GM19324 (cell line): ENCODE results near the gene NDUFA3.

Source experiments
- ATAC-seq: cut with Tn5 transposase; IDR thresholded peaks from one replicate; pipeline ENCODE4 v1.9.1; 2021; ENCODE audit warnings: mild to moderate bottlenecking, moderate library complexity; ENCODE audit not compliant: unreplicated experiment, low FRiP score

NDUFA3 gene

DNA sequence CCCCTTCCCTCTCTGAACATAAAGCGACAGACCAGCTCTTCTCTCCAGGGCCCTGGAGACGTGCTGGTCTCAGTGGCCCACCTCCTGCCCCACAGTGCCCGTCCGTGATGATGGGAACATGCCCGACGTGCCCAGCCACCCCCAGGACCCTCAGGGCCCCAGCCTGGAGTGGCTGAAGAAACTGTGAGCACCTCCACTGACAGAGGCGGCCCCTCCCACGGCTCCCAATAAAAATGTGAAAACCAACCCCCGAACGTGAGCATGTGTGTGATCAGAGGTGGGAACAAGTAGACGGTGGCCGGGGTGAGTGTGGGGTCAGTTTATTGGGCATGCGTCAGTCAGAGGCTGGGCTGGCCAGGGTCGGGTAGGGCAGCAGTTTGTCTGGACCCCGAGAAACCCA lies 4.1 kb downstream of the NDUFA3 start:
- no peak for ATAC-seq

DNA sequence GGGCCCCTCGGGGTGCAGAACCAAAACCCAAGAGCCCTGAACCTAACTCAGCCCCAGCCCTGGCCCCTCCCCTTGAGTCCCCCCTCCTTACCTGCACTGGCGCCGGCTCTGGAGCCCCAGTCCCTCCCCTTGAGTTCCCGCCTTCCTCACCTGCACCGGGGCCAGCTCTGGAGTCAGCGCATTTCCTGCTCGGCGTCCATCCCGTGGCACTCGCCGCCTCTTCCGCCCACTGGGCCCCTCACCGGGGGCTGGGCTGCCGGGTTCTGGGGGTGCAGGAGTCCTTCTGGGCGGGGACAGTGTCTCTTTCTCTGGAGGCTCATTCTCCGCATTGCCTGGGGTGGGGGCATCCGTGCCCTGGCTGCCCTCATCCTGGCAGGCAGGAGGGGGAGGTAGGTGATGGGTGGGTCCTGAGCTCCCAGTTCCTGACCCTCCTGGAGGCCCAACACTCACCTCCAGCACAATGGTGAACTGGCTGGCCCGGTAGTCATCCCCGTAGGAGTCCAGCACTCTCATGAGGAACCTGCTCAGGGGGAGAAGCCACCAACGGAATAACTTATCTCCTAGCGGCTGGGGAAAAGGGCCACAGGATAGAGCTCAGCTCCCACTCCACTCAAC lies 5.3 kb downstream of the NDUFA3 start:
- ATAC-seq = no peak

DNA sequence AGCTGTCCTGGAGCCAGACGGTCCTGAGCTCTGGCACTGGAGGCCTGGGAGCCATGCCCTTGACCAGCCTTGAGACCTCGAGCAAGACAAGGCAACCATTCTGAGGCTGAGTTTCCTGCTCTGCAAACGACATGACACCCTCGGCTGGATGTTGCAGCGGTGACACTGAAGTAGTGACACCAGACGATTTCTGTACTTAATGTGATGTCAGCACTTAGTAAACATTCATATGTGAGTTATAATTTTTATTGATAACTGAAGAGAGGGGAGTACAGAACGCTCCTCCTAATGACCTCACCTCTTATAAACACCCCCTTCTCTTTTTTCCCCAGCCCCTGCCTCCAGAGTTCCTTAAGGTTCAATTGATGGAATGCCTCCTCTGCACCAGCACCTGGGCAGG lies 5.8 kb downstream of the NDUFA3 start:
- no peak for ATAC-seq

DNA sequence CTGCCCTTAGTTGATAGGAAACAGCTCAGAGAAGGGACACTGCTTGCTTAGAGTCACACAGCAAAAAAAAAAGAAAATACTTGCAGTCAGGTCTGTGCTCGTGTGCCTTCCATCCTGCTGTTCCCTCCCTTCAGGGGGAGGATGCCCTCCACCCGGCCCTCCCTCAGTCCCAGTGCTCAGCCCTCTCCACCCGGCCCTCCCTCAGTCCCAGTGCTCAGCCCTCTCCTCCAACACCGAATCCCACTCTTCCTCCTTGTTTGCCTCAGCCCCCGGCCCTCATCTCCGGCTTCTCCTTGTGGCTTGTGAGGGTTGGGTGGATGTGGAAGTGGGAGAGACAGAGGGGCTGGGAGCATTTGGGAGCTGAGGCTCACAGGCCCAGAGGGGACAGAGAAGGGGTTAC lies 7.0 kb downstream of the NDUFA3 start:
- ATAC-seq = no peak

DNA sequence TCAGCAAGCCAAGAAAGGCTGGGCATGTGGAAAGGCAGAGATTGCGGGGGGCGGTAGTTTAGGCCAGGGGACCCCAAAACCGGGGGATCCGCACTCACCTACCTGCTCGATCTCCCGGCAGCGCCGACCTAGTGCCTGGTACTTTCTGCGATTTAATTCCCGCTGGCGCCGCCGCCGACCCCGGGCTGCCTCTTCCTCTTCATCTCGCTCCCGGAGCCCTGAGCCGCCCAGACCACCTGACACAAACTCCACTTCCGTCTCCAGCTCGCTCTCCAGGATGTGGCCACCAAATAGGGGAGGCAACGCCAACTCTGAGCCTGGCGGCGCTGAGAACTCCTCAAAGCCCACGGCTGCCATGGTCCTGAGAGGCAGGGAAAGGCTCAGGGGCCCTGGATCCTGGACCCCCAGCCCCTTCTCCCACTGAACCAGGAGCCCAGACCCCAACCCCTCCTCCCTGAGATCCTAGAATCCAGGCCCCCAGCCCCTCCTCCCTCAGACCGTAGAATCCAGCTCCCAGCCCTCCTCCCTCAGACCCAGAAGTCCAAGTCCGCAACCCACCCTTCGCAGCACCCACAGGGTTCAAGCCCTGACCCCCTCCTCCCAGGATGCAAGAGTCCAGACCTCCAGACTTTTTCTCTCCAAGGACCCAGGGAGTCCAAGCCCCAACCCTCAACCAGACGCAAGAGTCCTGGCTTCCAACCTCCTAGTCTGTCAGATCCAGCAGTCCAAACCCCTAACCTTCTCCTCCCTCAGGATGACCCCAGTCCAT lies 11.9 kb downstream of the NDUFA3 start:
- no peak for ATAC-seq

DNA sequence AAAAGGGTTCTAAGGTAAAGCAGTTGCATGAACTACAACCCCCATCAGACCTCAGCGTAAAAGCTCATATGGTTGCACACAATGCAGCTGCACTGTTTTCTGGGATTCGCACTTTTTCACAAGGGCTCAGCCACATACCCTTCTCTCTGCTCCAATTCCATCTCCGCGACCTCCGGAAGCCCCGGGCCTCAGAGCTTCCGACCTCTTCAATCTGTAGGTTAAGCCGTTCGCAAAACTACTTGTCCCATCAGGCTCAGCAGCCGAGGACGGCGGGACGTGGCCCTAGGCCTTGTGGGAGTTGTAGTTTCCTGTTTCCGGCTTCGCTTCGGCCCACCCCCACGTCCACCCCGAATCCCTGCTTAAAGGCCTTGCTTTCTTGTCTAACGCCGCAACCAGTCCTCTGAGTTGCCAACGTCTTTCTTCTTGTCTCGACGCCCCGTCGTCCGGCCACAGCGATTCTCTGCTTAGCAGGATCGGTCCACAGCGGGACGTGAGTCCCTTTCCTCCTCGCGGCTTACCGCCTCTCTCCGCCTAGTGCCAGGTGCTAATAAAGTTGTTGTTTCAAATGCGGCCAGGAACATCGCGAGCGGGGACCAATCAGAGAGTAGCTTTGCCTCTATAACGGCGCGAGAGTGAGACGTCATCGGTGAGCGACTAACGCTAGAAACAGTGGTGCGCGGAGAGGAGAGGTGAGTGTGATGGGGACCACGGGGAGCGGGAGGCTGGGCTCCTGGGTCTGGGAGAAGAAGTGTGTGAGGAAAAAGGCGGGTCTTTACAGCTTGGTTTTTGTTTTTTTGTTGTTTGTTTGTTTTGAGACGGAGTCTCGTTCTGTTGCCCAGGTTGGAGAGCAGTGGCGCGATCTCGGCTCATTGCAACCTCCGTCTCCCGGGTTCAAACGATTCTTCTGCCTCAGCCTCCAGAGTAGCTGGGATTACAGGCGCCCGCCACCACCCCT lies 12.7 kb downstream of the NDUFA3 start, which contains the start of the genes PRPF31 and TFPT:
Gene PRPF31 (plus strand): TSS at position 646 of the 955 bp plus-strand sequence. CDS start 2,525 bp downstream, outside the sequence.
Gene TFPT (minus strand): TSS at position 549 of the 955 bp plus-strand sequence. CDS start 388 bp downstream, at position 161.
- peak; percentile 81 for ATAC-seq

DNA sequence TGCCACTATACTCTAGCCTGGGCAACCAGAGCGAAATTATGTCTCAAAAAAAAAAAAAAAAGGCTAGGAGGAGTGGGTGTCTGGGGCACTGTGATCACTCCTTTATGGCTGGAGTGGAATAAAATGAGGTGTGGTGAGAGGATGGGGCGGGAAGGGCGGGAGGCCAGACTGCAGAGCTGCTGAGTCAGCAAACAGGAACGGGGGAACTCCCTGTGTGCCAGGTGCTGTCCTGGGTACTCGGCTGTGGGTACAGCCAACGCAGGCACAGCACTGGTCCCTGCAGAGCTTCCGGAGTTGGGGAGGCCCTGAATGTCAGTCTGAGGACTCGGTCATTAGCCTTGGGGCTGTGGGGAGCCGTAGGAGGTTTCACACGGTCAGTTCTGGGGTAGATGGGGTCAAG lies 18.6 kb downstream of the NDUFA3 start:
- ATAC-seq = no peak

DNA sequence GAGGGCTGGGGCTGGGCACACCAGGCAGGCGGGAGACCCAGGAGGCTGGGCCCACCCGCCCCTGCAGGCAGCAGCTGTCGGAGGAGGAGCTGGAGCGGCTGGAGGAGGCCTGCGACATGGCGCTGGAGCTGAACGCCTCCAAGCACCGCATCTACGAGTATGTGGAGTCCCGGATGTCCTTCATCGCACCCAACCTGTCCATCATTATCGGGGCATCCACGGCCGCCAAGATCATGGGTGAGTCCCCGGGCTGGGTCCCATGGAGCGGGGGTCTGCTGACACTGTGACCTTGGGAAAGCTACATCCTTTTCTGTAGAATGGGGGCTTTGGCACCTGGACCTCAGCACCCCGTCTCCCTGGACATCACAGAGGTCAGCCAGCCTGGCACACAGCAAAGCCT lies 21.0 kb downstream of the NDUFA3 start:
- ATAC-seq = no peak

DNA sequence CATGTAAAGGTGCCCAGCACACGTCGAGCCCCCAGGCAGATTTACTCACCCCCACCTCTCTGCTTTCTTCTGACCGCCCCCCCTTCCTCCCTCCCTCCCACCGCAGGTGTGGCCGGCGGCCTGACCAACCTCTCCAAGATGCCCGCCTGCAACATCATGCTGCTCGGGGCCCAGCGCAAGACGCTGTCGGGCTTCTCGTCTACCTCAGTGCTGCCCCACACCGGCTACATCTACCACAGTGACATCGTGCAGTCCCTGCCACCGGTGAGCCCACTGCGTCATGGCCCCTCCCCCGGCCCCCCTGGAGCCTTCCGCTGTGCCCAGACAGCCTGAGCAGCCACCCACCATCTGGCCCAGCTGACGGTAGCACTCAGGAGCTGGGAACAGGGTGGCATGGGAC lies 21.7 kb downstream of the NDUFA3 start:
- ATAC-seq = no peak

DNA sequence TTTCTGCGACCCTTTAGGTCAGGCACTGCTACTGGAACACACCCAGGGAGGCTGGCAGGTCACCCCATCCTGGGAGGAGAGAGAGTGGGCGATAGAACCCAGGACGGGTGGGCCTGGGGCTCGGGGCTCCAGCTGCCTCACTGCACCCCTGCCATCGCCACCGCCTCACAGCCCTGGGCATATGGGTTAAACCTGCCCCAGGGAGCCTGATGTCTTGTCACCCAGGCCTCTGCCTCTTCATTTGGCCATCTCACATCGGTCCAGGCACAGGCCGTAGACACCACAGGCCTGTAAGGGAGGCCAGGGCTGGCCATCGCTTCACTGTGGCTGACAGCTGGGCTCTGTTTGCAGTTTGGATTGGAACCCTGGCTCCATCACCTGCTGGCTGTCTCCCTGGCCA lies 23.1 kb downstream of the NDUFA3 start:
- no peak for ATAC-seq

DNA sequence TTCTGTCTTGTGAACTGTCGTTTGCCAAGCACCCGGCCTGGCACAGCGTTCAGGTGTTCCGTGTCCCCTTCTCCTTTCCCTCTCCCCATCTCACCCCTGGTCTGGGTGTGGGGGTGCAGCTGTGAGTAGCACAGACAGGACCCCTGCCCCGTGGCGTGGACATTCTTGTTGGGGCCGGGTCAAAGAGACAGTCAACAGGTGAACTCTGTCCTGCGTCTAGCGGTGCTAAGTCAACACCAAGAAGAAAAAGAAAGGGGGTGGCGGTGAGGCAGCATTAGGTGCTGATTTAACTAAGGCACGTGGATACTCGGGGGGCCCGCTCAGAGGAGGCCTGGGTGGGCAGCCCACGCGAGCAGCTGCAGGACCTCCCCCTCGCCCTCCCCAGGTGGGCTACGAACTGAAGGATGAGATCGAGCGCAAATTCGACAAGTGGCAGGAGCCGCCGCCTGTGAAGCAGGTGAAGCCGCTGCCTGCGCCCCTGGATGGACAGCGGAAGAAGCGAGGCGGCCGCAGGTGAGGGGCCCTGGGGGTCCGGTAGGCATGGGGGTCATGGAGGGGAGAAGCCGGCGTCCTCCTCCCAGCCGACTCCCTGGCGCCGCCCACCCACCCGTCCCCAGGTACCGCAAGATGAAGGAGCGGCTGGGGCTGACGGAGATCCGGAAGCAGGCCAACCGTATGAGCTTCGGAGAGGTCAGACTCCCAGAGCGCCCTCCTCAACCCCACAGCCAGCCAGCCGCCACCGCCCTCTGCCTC lies 25.2 kb downstream of the NDUFA3 start:
- ATAC-seq = no peak

DNA sequence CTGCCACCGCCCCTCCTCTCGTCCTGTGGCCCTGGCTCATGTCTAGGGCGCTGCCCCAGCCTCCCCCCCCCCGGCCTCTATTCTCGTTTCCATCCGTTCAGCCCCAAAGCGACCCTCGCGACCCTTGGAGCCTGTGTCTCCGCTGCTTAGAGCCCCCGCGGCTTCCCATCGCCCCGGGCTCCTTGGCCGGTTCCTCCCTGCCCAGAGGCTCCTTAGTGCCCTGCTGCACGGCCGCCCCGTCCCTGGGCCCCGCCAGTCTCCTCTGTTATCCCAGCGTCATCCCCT lies 25.7 kb downstream of the NDUFA3 start:
- ATAC-seq = no peak

DNA sequence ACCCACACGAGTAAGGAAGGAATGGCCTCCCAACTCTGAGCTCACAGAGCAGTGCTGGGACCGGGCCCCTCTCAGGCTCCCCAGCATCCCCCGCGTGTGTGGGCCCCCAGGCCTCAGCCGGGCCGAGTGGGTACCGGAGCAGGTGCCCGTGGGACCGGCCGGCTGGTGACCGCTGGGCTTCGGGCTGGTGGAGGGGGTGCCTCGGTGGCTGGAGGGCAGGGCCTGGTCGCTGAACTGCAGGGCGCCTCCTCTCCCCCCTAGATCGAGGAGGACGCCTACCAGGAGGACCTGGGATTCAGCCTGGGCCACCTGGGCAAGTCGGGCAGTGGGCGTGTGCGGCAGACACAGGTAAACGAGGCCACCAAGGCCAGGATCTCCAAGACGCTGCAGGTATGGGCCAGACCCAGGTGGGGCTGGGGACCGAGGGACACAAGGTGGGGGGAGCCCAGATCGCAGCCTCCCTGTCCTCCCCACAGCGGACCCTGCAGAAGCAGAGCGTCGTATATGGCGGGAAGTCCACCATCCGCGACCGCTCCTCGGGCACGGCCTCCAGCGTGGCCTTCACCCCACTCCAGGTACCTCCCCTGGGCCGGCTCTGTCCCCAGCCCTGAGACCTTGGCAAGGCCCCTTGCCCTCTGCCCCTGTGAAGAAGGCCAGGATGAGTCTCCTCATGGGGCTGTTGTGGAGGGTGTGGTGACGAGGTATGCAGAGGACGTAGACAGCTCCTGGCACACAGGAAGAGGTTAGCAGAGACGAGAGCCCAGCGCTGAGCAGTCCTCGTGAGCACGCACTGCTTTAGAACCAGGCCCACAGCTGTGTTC lies 26.4 kb downstream of the NDUFA3 start:
- no peak for ATAC-seq

DNA sequence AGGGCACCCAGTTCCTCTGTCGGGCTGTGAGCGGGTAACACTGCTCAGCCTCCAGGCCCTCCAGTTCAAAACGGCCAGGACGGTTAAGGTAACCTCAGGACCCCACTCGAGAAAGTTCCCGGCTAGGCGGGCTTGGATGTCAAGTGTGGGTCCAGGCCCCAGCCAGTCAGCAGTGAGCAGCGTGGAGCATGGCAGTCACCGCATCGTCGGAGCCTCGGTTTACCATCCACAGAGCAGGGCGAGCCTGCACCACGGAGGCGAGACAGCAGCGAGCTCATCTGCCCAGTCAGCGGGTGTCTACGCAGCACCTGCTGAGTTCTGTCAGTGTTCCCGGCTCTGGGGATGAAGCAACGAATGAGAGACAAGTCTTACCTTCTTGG lies 27.0 kb downstream of the NDUFA3 start:
- no peak for ATAC-seq

DNA sequence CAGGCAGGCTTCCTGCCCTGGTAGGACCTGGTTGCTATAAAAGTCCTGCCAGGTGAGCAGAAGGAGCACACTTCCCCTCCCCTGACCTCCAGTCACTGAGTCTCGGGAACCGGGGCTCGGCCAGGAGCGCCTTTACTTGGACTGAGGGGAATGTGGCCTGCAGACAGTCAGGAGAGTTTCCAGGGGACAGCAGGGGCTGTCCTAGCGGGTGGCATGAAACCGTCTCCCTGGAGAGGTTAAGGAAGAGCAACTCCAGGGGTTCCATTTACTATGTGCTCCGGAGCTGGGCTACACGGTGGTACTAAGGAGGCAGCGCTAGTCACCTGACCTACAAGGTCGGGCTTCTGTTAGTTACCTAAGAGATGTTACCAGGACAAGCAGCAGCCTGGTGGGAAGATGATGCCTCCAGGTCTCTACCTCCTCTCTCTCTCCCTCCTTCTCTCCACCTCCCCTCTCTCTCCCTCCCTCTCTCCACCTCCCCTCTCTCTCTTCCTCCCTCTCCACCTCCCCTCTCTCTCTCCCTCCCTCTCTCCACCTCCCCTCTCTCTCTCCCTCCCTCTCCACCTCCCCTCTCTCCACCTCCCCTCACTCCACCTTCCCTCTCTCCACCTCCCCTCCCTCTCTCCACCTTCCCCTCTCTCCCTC lies 30.8 kb downstream of the NDUFA3 start:
- no peak for ATAC-seq

DNA sequence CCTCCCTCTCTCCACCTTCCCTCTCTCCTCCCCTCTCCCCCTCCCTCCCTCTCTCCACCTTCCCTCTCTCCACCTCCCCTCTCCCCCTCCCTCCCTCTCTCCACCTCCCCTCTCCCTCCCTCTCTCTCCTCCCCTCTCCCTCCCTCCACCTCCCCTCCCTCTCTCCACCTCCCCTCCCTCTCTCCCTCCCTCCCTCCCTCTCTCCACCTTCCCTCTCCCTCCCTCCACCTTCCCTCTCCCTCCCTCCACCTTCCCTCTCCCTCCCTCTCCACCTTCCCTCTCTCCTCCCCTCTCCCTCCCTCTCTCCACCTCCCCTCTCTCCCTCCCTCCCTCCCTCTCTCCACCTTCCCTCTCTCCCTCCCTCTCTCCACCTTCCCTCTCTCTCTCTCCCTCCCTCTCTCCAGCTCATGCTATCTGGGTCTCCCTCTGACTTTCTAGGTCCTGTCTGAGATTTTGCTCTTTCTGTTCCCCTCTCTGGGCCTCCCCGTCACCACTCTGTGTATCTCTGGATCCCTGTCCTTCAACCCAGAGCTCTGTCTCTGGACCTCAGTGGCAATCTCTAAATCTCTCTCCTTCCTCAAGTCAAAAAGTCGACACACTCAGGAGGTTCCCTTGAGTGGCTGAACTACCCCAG lies 31.4 kb downstream of the NDUFA3 start:
- no peak for ATAC-seq

DNA sequence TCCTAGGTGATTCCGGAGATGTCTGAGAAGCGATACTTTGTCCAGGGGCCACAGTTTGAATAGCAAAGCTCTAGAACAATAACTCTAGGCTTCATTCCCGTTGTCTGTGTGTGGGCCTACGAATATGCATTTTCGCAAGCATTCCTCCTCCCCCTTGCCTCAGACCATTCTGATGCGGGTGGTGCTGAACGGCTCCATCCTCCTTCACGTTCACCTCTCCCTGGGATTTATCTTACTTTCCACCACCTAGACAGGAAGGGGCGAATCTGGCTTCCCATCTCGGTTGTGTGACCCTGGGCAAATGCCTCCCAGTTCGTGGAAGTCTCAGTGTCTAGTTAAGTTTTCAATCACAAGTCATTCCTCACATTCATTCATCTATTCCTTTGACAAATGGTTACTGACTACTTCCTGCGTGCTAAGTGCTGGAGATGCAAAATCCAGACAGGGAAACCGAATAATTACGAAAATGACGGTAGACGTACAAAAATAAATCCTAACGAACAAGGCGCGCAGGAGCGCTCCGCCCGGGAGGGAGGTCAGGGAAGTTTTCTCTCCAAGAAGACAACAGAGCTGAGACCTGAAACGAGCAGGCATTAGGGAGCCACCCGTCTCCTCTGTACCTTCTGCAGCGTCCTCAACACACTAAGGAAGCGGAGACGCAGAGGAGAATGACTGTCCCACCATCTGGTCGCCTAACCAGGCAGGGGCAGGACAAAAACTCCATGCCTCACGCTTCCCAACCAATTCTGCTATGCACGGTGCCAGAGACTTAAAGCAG lies 33.6 kb downstream of the NDUFA3 start:
- ATAC-seq = peak; percentile 0
